Measurements from ENCODE around the gene BEND3.
"Not testable (repeated sequence)": the region's sequence is repeated elsewhere in the genome, so short reads cannot be mapped to it uniquely, and the experiment has no call there.

The BEND3 gene

GRCh38 chr6:107114926-107115694 is at the start of gene BEND3:
TSS of gene BEND3 (minus strand) at chr6:107115515. CDS start at chr6:107099285, 16,230 bp downstream.
- DNase-seq (ENCODE audit: low read depth) = no peak
- peak within 1 kb of the TSS; percentile 58 for H3K4me3 ChIP-seq (ENCODE audit: low read depth, low read length)
- TF ChIP-seq, protein P1, sequence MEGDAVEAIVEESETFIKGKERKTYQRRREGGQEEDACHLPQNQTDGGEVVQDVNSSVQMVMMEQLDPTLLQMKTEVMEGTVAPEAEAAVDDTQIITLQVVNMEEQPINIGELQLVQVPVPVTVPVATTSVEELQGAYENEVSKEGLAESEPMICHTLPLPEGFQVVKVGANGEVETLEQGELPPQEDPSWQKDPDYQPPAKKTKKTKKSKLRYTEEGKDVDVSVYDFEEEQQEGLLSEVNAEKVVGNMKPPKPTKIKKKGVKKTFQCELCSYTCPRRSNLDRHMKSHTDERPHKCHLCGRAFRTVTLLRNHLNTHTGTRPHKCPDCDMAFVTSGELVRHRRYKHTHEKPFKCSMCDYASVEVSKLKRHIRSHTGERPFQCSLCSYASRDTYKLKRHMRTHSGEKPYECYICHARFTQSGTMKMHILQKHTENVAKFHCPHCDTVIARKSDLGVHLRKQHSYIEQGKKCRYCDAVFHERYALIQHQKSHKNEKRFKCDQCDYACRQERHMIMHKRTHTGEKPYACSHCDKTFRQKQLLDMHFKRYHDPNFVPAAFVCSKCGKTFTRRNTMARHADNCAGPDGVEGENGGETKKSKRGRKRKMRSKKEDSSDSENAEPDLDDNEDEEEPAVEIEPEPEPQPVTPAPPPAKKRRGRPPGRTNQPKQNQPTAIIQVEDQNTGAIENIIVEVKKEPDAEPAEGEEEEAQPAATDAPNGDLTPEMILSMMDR (IDR thresholded peaks at IDR 0.05; ENCODE audit: low read depth, low read length, missing control alignments) = no peak
- in situ Hi-C loops (cut with HindIII; ENCODE audit: low sequenced_read_pairs) = no loop called here

DNA sequence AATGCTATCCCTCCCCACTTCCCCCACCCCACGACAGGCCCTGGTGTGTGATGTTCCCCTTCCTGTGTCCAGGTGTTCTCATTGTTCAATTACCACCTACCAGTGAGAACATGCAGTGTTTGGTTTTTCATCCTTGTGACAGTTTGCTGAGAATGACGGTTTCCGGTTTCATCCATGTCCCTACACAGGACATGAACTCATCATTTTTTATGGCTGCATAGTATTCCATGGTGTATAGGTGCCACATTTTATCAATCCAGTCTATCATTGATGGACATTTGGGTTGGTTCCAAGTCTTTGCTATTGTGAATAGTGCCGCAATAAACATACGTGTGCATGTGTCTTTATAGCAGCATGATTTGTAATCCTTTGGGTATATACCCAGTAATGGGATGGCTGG is 49.0 kb upstream of the BEND3 start:
- DNase-seq (ENCODE audit: low read depth); H3K4me3 ChIP-seq (ENCODE audit: low read depth, low read length); in situ Hi-C loops (cut with HindIII; ENCODE audit: low sequenced_read_pairs): not testable (repeated sequence)

DNA sequence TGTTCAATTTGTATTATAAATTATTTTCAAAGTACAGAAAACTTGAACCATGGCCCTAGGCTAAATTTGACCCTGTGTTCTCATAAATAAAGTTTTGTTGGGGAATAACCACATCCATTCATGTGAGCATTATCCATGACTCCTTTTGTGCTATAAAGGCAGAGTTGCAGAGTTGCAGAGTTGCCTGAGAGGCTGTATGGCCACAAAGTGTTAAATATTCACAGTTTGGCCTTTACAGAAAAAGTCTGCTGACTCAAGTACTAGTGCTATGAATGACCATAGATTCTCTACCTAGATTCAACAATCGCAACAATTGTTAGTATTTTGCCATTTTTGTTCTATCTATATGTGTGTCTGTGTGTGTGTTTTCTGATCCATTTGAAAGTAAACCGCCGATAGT is 46.2 kb upstream of the BEND3 start:
- H3K4me3 ChIP-seq (ENCODE audit: low read depth, low read length) = no peak overlapping the region
- TF ChIP-seq, protein P1 (IDR thresholded peaks at IDR 0.05; ENCODE audit: low read depth, low read length, missing control alignments) = no peak
- no peak for DNase-seq (ENCODE audit: low read depth)
- in situ Hi-C loops (cut with HindIII; ENCODE audit: low sequenced_read_pairs) = no loop called here

GRCh38 chr6:107156617-107157016 is 41.3 kb upstream of the BEND3 start:
- no peak for DNase-seq (ENCODE audit: low read depth)
- no peak overlapping the region for H3K4me3 ChIP-seq (ENCODE audit: low read depth, low read length)
- in situ Hi-C loops (cut with HindIII; ENCODE audit: low sequenced_read_pairs) = no loop called here
- TF ChIP-seq, protein P1 (IDR thresholded peaks at IDR 0.05; ENCODE audit: low read depth, low read length, missing control alignments) = no peak

DNA sequence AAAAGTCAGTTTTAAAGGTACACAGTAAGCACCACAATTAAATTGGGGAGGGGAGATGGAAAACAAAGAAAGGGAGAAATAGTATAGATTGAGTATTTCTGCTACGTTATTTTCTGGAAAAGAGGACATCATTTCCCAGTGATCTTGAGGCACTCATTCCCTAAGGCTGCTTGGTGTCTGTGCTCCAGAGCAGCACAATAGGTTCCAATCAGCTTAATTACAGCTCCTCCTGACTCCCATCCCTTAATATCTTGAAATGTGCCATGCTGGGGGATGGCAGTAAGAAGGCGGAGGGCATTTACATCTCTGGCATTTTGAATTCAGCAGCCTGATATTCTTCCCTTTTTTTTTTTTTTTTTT is 39.5 kb upstream of the BEND3 start:
- TF ChIP-seq, protein P1 (IDR thresholded peaks at IDR 0.05; ENCODE audit: low read depth, low read length, missing control alignments) = no peak
- no peak overlapping the region for H3K4me3 ChIP-seq (ENCODE audit: low read depth, low read length)
- in situ Hi-C loops (cut with HindIII; ENCODE audit: low sequenced_read_pairs) = no loop called here
- no peak for DNase-seq (ENCODE audit: low read depth)

DNA sequence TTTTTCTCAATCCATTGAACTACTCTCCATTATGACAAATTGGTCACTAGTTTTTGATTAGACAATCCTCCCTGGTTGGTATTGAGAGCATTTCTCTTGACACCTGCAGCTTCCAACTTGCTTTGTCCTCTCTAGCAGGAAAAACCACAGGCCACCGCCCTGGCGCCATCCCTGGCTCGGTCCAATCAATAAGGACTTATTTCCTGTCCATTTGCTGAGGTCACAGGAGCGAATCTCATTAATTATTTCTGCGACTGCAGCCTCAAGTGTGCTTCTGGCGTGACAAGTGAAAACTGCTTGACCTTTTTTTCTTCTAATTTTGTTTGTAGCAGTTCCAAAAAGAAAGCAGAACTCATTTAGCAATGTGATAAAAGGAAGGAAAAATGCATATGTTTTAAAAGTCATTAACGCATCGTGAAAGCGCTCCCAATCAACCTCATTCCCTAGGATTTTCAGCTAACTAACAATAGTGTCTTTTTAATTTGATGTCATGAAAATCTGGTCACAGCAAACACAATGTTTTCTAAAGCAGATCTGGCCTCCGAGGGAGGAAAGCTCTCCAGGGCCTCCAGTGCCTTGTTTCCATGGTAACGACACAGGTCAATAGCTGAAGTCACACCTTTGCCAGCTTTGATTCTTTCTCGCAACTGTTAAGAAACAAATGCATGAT is 39.0 kb upstream of the BEND3 start:
- no peak overlapping the region for H3K4me3 ChIP-seq (ENCODE audit: low read depth, low read length)
- TF ChIP-seq, protein P1 (IDR thresholded peaks at IDR 0.05; ENCODE audit: low read depth, low read length, missing control alignments) = no peak
- in situ Hi-C loops (cut with HindIII; ENCODE audit: low sequenced_read_pairs) = no loop called here
- DNase-seq (ENCODE audit: low read depth) = no peak
